DMS 273 (cell line): Measurements from ENCODE around the gene POLR2J2.
"Not testable (repeated sequence)": the region's sequence is repeated elsewhere in the genome, so short reads cannot be mapped to it uniquely, and the experiment has no call there.

ENCODE experiments used
- DNase-seq: peaks from one replicate; lab custom pipeline; 2025; ENCODE audit not compliant: unreplicated experiment; lab: John Stamatoyannopoulos, UW

Gene POLR2J2

DNA sequence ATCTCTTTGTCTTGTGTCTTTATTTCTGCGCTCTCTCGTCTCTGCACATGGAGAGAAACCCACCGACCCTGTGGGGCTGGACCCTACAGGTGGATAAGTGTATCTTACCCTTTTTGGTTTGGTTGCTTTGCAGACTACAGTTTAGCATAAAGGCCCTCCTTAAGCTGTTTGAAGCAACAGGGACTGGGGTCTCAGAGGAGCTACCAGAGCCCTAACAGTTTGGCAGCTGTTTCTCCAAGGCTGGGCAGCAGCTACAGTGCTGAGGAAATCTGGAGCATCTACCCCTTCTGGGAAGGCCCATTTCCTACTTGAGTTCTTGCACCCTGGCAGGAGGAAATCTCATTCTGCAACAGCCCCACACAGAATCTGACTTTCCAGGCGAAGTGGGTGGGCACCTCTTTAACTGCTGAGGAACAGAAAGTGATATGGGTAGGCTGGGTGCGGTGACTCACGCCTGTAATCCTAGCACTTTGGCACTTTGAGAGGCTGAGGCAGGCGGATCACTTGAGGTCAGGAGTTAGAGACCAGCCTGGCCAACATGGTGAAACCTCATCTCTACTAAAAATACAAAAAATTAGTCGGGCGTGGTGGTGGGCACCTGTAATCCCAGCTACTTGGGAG is 2.1 kb upstream of the POLR2J2 start:
- DNase-seq: not testable (repeated sequence)

DNA sequence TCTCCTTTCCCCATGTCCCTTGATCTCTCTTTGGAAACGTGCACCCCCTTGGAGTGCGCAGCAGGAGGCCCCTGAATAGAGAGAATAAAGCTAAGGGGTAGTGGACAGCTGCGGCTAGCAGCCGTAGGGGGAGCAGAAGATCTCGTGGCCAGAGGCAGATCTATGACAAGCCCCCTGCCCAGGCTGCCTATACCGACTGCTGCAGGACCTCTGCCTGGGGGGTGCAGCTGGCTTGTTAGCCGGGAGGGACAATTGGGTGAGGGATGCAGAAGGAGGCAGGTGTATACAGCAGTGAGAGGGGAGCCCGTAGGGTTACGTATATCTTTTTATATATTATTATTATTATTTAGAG is 469 bp upstream of the POLR2J2 start:
- DNase-seq: not testable (repeated sequence)

DNA sequence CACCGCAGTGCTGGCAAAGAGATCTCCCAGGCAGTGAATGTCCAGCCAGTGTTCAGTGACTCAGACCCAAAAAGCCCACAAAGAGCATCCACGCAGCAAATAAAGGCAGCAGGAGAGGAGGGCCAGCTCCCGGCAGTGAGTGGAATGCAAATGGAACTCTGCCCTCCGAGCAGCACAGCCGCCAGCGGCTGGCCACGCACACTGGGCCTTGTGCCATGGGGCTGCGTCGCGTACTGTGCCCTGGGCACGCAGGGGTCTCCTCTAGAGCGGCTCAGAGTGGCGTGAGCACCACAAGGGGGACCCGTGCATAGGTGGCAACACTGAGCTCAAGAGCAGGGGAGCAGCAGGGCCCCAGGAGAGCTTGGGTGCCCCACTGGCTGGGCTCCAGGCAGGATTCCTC is 3.9 kb downstream of the POLR2J2 start:
- DNase-seq: not testable (repeated sequence)

DNA sequence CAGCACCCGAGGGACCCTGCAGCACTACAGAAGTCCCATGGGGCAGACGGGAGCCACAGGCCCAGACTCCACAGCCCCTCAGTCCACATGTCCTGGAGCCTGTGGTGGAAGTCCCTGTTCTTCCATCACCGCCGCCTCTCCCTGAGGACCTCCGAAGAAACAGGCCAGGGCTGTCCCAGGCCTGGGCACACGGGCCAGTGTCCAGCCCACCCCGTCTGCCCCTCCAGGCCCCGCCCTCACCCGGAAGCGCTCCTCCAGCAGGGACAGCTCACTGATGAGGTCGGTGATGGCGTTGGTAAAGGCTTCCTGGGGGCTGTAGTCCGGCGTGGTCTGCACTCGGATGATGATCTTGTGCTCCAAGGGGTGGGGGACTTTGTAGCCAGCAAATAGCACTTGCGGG is 4.6 kb downstream of the POLR2J2 start:
- not testable (repeated sequence) for DNase-seq

DNA sequence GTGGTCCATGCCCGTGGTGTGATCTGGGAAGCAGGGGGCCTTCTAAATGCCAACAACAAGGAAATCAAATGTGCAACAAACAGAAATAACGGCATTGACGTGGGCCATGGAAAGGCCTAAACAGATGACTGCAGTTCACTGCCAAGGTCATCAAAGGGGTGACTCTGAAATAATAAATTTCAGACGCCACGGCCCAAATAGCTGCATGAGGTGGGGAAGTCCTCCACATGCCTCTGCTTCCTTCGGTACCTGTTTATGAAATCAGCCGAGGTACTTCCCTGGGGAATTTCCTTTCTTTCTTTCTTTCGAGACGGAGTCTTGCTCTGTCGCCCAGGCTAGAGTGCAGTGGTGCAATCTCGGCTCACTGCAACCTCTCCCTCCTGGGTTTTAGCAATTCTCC is 6.7 kb downstream of the POLR2J2 start:
- DNase-seq: not testable (repeated sequence)

DNA sequence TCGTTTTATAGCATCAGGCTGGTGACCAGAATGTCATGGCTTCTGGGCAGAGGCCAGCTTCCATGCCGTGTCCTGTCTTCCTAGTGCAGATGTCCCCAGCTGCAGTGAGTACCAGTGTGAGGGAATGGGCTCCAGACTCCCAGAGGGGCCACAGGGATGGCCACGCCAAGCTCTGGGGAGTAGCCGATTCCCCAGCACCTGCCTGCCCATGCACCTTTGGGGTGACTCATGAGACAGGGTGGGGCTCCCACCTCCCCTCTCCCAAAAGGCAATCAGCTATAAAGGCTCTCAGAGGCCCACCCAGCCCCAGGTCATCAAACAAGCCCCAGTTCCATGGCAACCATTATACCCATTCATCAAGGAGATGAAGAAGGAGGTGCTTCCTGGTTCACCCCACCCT is 21.5 kb downstream of the POLR2J2 start, which contains the start of gene SPDYE2B:
SPDYE2B (plus strand) TSS at position 396 of the 400 bp plus-strand sequence. CDS start 2,030 bp downstream, outside the sequence.
- not testable (repeated sequence) for DNase-seq

DNA sequence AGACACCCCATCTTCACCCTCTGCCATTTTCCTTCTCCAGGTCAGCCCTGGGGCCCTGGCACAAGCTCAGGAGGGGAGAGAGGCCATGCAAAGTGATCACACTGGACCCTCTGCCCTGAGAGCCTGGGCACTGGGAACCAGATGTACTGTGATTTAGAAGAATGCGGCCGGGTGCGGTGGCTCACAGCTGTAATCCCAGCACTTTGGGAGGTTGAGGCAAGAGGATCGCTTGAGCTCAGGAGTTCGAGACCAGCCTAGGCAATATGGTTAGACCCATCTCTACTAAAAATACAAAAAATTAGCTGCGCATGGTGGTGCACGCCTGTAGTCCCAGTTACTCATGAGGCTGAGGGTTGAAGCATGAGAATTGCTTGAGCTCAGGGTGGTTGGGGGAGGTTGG is 23.6 kb downstream of the POLR2J2 start:
- DNase-seq: not testable (repeated sequence)

DNA sequence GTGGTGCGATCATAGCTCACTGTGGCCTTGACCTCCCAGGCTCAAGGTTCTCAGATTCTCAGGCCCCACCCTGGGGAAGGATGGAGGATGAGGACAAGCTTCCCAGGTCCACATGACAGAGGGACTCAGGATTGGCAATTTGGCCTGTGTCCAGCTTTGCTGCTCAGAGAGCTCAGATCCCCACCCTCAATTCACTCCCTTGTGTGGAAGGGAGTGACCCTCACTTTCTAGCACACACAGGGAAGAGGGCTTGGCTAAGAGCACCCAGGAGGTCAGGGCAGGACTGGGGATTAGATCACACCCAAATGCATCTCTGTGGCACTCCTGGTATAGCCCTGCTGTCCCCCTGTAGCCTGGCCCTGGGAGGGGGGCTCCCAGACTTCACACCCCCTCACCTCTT is 28.1 kb downstream of the POLR2J2 start:
- DNase-seq: not testable (repeated sequence)

DNA sequence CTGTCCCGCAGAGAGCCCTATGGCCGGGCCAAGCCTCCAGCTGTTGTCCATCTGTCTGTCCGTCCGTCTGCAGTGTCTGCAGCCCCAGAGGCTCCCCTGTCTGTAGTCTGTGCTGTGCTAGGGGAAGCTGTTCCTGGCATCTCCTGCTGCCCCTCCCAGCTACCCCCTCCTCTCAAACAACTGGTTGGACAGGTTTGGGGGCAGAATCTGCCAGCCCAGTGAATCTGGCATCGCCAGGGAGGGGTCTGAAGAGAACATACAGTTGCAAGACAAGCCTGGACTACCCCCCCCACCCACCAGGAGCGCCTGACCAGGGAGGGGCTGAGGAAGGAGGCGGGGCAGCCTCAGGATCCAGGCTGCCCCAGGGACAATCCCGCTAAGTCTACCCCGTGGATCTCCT is 28.8 kb downstream of the POLR2J2 start, which contains the start of gene UPK3BL1:
UPK3BL1 (minus strand) TSS at position 101 of the 400 bp plus-strand sequence; CDS start at position 51, 50 bp downstream.
- not testable (repeated sequence) for DNase-seq

DNA sequence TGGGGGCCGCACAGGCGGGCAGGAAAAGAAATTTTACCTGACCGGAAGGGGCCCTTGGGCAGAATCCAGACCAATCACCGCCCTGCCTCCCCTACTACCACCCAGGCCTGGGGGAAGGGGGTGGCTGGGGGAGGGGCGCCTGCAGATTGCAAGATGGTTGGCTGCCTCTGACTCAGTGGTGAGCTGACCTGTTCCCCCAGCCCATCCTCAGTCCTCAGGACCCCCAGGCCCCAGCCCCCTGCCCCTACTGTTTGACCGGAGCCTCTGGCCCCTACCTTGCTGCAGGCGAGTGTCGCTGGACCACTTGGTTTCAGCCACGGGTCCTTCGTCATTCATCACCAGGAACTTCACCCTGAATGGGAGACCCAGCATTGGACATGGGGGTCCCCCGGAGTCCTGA is 32.6 kb downstream of the POLR2J2 start:
- not testable (repeated sequence) for DNase-seq

DNA sequence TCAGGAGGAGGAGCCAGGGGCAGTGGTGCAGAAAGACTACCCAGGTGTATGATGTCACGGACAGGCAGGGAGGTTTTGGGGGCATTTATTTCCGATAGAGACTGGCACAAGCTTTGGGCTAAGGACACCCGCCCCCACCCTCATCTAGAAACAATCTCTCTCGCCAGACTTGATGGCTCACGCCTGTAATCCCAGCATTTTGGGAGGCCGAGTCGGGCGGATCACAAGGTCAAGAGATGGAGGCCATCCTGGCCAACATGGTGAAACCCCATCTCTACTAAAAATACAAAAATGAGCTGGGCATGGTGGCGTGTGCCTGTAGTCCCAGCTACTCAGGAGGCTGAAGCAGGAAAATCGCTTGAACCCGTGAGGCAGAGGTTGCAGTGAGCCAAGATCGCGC is 34.5 kb downstream of the POLR2J2 start:
- DNase-seq: not testable (repeated sequence)

DNA sequence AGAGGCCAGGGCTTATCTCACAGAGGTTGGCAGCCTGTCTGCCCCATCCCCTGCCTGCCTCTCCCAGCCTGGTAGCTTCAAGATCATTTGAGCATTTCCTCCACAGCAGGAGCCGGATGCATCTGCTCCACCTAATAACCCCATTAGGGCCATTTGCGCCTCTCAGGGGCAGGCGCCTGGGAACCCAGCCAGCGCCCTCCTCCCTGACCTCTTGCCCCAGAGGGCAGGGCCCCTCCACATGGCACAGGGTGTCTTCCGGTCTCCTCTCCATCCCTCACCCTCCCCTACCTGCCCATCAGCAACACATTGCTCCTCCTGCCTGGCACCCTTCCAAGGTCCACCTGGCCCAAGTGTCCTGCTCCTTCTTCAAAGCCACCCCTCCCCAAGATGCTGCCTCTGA is 36.1 kb downstream of the POLR2J2 start:
- DNase-seq: not testable (repeated sequence)

DNA sequence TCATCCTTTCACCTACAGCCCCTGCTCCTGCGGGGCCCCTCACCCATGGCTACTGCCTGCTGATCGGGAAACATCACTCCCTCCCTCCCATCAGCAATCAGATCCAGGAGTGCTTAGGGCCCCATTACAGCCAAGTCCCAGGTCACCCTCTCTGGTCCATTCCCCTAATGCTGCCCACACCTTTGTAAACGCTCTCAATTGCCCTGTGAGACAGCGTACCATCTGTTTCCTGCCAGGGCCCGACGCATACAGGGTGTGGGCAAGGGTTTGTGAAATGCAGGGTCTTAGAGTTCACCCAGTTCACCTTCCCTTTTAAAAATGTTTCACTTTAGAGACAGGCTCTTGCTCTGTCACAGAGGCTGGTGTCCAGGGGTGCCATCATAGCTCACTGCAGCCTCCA is 37.2 kb downstream of the POLR2J2 start:
- not testable (repeated sequence) for DNase-seq

DNA sequence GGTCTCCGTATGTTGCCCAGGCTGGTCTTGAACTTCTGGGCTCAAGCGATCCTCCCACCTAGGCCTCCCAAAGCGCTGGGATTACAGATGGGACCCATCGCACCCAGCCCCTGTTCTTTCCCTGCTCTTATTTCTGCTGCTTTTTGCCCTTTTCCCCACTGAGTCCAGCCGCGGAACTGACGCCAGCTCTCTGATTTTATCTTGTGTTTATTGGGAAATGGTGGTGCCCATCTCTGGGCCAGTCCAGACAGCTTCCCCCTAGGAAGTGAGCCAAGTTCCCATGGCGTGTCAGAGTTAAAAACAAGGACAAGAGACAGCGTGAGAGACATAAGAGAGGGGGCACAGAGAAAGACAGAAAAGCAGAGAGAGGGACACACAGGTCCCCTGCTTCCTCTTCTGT is 40.8 kb downstream of the POLR2J2 start:
- DNase-seq: not testable (repeated sequence)

DNA sequence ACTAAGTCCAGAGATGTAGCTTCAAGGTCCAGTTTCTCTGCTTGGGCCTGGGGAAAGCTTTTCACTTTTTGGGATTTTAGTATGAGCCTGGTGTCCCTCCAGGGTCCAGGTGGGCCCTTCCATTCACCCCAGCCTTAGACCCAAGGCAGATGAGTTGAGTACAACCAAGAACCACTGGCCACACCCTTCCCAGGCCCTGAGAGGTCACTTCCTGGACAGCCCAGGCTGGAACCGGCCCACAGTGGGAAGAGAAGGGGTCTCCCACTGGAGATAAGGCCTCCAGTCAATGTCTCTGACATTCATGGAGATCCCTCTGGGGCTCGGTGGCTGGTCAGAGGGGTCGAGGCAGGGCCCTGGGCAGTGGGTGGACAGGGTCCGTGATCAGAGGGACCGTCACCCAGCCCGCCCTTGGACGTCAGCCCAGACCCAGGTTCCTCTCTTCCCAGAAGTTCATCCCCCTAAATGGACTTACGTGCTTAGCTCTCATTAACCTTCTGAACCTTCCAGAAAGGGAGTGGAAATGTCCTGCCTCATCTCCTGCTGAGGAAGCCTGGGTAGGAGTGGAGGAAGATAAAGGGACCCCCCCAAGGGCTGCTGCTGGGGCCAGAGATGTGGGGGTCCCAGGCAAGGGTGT is 44.1 kb downstream of the POLR2J2 start:
- not testable (repeated sequence) for DNase-seq

DNA sequence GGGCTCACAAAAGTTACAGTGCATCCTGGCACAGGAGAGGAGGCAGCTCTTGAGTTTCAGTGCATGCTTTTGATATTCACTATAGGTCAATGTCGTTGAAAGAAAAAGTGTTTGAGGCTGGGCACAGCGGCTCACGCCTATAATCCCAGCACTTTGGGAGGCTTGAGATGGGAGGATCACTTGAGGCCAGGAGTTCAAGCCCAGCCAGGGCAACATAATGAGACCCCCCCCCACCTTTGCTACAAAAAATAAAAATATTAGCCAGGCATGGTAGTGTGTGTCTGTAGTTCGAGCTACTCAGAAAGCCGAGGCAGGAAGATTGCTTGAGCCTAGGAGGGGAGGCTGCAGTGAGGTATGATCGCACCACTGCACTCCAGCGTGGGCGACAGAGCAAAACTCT is 53.3 kb downstream of the POLR2J2 start:
- not testable (repeated sequence) for DNase-seq

DNA sequence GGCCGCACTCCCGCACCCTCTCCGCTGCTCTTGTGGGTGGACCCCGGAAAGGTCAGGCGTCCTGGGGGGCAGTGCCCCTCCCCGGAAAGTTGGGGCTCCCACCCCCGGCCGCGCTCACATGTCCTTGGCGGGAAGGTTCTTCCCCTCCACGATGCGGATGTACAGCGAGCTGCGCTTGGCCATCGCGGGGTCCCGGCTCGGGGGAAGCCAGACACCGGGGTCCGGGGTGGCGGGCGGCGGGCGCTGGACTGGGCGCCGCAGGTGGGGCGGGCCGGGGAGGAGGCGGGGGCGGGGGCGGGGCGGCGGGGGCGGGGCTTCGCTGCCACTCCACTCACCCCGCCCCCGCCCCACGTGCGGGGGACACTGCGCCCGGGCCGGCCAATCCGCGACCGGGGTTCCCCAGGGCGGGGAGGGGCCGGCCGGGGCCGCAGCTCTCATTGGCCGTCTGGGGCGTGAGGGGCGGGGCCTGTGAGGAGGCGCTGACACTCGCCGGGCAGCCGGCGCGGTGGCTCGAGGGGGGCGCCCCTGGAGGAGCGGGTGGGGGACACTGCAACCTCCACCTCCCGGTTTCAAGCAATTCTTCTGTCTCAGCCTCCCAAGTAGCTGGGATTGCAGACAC is 54.8 kb downstream of the POLR2J2 start, which contains the start of gene RASA4:
RASA4 (minus strand) TSS at position 250 of the 619 bp plus-strand sequence; CDS start at position 183, 67 bp downstream.
- not testable (repeated sequence) for DNase-seq
